Measurements from ENCODE around the gene PIK3CB.

Gene PIK3CB

GRCh38 chr3:138768125-138768524 is 66.6 kb downstream of the PIK3CB start:
- H2AFZ ChIP-seq (ENCODE audit: low read depth, low read length, severe bottlenecking) = no peak overlapping the region
- no peaks in the 10 kb centered on the region for H3F3A ChIP-seq (ENCODE audit: insufficient read depth)
- no peak overlapping the region for H3K9ac ChIP-seq (ENCODE audit: low read length)
- no peak overlapping the region for H3K4me3 ChIP-seq (ENCODE audit: insufficient read depth, low read length, poor library complexity, severe bottlenecking)
- H3K36me3 ChIP-seq (ENCODE audit: low read length) = peaks cover 22% of the 10 kb centered on the region
- TF ChIP-seq, protein P1, sequence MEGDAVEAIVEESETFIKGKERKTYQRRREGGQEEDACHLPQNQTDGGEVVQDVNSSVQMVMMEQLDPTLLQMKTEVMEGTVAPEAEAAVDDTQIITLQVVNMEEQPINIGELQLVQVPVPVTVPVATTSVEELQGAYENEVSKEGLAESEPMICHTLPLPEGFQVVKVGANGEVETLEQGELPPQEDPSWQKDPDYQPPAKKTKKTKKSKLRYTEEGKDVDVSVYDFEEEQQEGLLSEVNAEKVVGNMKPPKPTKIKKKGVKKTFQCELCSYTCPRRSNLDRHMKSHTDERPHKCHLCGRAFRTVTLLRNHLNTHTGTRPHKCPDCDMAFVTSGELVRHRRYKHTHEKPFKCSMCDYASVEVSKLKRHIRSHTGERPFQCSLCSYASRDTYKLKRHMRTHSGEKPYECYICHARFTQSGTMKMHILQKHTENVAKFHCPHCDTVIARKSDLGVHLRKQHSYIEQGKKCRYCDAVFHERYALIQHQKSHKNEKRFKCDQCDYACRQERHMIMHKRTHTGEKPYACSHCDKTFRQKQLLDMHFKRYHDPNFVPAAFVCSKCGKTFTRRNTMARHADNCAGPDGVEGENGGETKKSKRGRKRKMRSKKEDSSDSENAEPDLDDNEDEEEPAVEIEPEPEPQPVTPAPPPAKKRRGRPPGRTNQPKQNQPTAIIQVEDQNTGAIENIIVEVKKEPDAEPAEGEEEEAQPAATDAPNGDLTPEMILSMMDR (IDR thresholded peaks at IDR 0.05; ENCODE audit: insufficient read depth, low read length, poor library complexity, severe bottlenecking) = no peak
- TF ChIP-seq EZH2phosphoT487 (conservative IDR thresholded peaks at IDR 0.05; ENCODE audit: low read length) = no peak
- H3K79me2 ChIP-seq (ENCODE audit: insufficient read depth, low read length) = no peaks in the 10 kb centered on the region
- no peak overlapping the region for H3K27ac ChIP-seq (ENCODE audit: low read depth, low read length)
- no peaks in the 10 kb centered on the region for H4K20me1 ChIP-seq (ENCODE audit: low read depth, low read length)
- no peaks in the 10 kb centered on the region for H3K9me2 ChIP-seq (replicated peaks; ENCODE audit: insufficient read depth, low read length)
- no peak overlapping the region for H3K4me2 ChIP-seq (ENCODE audit: low read depth, low read length, poor library complexity, severe bottlenecking)
- H3K27me3 ChIP-seq (ENCODE audit: low read length) = no peaks in the 10 kb centered on the region
- peaks cover 29% of the 10 kb centered on the region for H3K9me3 ChIP-seq (ENCODE audit: insufficient read depth, low read length)

DNA sequence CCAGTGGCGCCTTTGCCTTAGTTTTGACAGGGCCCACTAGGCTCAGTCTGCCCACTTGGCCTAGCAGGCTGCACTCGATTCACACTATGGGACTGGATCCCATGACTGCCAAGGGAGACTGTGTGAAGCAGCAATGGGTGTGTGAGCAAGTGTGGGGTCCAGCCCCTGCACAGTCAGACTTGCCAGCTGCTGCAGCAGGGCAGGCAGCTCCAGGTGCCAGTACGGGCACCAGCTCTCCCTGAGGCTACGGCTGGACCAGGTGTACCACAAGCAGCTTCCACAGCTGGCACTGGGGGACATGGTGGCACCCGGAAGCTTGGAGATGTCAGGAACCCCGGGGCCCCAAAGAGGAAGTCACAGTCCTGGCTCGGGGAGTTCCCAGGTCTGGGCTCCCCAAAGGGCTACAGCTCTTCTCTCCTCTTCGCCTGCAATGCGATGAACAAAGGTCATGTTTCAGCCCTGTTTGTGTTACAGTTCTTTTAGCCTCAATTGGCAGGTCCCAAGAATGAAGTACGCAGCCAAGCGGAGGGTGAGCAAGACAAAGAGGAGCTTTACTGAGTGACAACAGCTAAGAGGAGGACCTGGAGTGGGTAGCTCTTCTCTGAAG is 67.1 kb downstream of the PIK3CB start:
- H3K9me3 ChIP-seq (ENCODE audit: insufficient read depth, low read length) = peaks cover 29% of the 10 kb centered on the region

DNA sequence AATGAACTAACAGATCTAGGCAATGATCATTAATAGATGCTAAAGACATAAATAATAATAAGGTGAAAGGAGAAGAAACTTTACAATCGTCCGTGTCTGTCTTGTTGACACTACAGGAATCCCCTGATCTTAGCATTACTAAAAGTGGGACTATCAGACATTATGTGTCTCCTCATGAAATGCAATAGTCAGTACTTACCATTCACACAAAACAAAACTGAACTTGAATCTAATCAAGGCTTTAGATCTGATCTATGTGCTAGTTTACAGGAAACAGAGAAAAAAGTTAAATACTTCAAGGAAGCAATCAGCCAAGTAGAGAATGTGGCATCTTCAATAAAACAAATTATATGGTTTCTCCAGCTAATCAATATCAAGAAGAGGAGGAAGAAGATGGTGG is 73.7 kb downstream of the PIK3CB start:
- H4K20me1 ChIP-seq (ENCODE audit: low read depth, low read length) = no peaks in the 10 kb centered on the region
- no peaks in the 10 kb centered on the region for H3K27me3 ChIP-seq (ENCODE audit: low read length)
- TF ChIP-seq, protein P1 (IDR thresholded peaks at IDR 0.05; ENCODE audit: insufficient read depth, low read length, poor library complexity, severe bottlenecking) = no peak
- TF ChIP-seq EZH2phosphoT487 (conservative IDR thresholded peaks at IDR 0.05; ENCODE audit: low read length) = no peak
- no peaks in the 10 kb centered on the region for H3K9me3 ChIP-seq (ENCODE audit: insufficient read depth, low read length)
- no peaks in the 10 kb centered on the region for H3F3A ChIP-seq (ENCODE audit: insufficient read depth)
- H3K4me3 ChIP-seq (ENCODE audit: insufficient read depth, low read length, poor library complexity, severe bottlenecking) = no peak overlapping the region
- no peak overlapping the region for H3K9ac ChIP-seq (ENCODE audit: low read length)
- no peak overlapping the region for H2AFZ ChIP-seq (ENCODE audit: low read depth, low read length, severe bottlenecking)
- H3K9me2 ChIP-seq (replicated peaks; ENCODE audit: insufficient read depth, low read length) = no peaks in the 10 kb centered on the region
- H3K36me3 ChIP-seq (ENCODE audit: low read length) = peaks cover 8% of the 10 kb centered on the region; the same call in 1 of the 2 replicates
- H3K79me2 ChIP-seq (ENCODE audit: insufficient read depth, low read length) = no peaks in the 10 kb centered on the region
- H3K4me2 ChIP-seq (ENCODE audit: low read depth, low read length, poor library complexity, severe bottlenecking) = no peak overlapping the region
- H3K27ac ChIP-seq (ENCODE audit: low read depth, low read length) = no peak overlapping the region

More for the DNA sequence above, 67.1 kb downstream of the PIK3CB start:
- H3K79me2 ChIP-seq (ENCODE audit: insufficient read depth, low read length) = no peaks in the 10 kb centered on the region
- H3K9me2 ChIP-seq (replicated peaks; ENCODE audit: insufficient read depth, low read length) = no peaks in the 10 kb centered on the region
- no peak overlapping the region for H3K27ac ChIP-seq (ENCODE audit: low read depth, low read length)
- no peak overlapping the region for H3K4me3 ChIP-seq (ENCODE audit: insufficient read depth, low read length, poor library complexity, severe bottlenecking)
- no peak overlapping the region for H3K9ac ChIP-seq (ENCODE audit: low read length)
- H3F3A ChIP-seq (ENCODE audit: insufficient read depth) = no peaks in the 10 kb centered on the region
- TF ChIP-seq EZH2phosphoT487 (conservative IDR thresholded peaks at IDR 0.05; ENCODE audit: low read length) = no peak
- H3K36me3 ChIP-seq (ENCODE audit: low read length) = peaks cover 22% of the 10 kb centered on the region
- no peak overlapping the region for H3K4me2 ChIP-seq (ENCODE audit: low read depth, low read length, poor library complexity, severe bottlenecking)
- no peaks in the 10 kb centered on the region for H3K27me3 ChIP-seq (ENCODE audit: low read length)
- no peaks in the 10 kb centered on the region for H4K20me1 ChIP-seq (ENCODE audit: low read depth, low read length)
- H2AFZ ChIP-seq (ENCODE audit: low read depth, low read length, severe bottlenecking) = no peak overlapping the region

- no peak overlapping the region for H2AFZ ChIP-seq (ENCODE audit: low read depth, low read length, severe bottlenecking)
- no peak overlapping the region for H3K4me2 ChIP-seq (ENCODE audit: low read depth, low read length, poor library complexity, severe bottlenecking)
- H3K27ac ChIP-seq (ENCODE audit: low read depth, low read length) = no peak overlapping the region
- no peaks in the 10 kb centered on the region for H3F3A ChIP-seq (ENCODE audit: insufficient read depth)
- no peaks in the 10 kb centered on the region for H3K9me3 ChIP-seq (ENCODE audit: insufficient read depth, low read length)
- H4K20me1 ChIP-seq (ENCODE audit: low read depth, low read length) = no peaks in the 10 kb centered on the region
- H3K9me2 ChIP-seq (replicated peaks; ENCODE audit: insufficient read depth, low read length) = no peaks in the 10 kb centered on the region
- no peak overlapping the region for H3K4me3 ChIP-seq (ENCODE audit: insufficient read depth, low read length, poor library complexity, severe bottlenecking)
- no peaks in the 10 kb centered on the region for H3K79me2 ChIP-seq (ENCODE audit: insufficient read depth, low read length)
- no peaks in the 10 kb centered on the region for H3K36me3 ChIP-seq (ENCODE audit: low read length)
- TF ChIP-seq, protein P1 (IDR thresholded peaks at IDR 0.05; ENCODE audit: insufficient read depth, low read length, poor library complexity, severe bottlenecking) = no peak
- TF ChIP-seq EZH2phosphoT487 (conservative IDR thresholded peaks at IDR 0.05; ENCODE audit: low read length) = no peak
- no peaks in the 10 kb centered on the region for H3K27me3 ChIP-seq (ENCODE audit: low read length)
- no peak overlapping the region for H3K9ac ChIP-seq (ENCODE audit: low read length)
These were observed 86.5 kb downstream of the PIK3CB start for GRCh38 chr3:138748190-138748589.
